Ovary (tissue), 3 donors: ENCODE results near the gene FHAD1.

Experiments used
- CTCF ChIP-seq, 3 donors: fragments of 450-650 bp in 2 of 3; fragments of 200-600 bp in 1 of 3; IDR thresholded peaks; one replicate each; pipeline versions ENCODE4 v1.5.1 to v1.8.0; 2016 to 2022; ENCODE audit warnings: antibody characterized with exemption in 3 of 3, mild to moderate bottlenecking in 1 of 3
- EP300 ChIP-seq: sonication (generic); formaldehyde crosslinking; IDR thresholded peaks from one replicate; pipeline ENCODE4 v1.6.1; 2017; ENCODE audit warnings: antibody characterized with exemption
- POLR2A ChIP-seq: fragments of 450-650 bp; IDR thresholded peaks from one replicate; pipeline ENCODE4 v1.6.1; 2017; ENCODE audit warnings: antibody characterized with exemption, mild to moderate bottlenecking, moderate library complexity
- donor health status: DM: no; HTN: no; CAD: no.

GRCh38 chr1:15417059-15417934 is 170.3 kb downstream of the FHAD1 start:
- TF ChIP-seq CTCF (IDR thresholded peaks at IDR 0.05) (no peak), POLR2A (no peak), EP300 (no peak)
